Jurkat, Clone E6-1 (cell line): ENCODE data around the gene CCDC85A.

ENCODE experiments used
- DNase-seq: peaks from one replicate; pipeline ENCODE4 v3.0.0-alpha.2; 2011; ENCODE audit warnings: low read depth, low spot score
- H3K4me3 ChIP-seq: 2 replicates; pipeline ENCODE4 v1.5.1; 2011; ENCODE audit warnings: mild to moderate bottlenecking, low read length, control low read depth, moderate library complexity

Gene CCDC85A

DNA sequence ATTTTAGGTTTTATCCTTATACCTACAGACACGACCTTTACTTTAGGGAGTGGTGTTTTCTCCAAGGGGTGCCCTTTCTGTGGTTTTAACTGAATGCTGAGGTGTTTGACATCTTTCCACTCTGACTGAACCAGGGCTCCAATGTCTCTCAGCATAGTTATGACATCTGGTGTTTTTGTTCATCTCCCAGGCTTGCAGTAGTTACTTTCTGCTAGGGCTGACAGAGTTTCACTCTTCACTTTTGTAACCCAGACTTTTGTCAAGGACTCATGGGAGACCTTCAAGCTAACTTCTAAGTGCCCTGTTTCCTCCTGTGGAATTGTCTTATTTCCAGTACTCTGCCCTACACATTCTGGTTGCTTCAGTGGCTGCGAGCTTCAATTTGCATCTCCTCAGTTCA lies 103.1 kb downstream of the CCDC85A start:
- H3K4me3 ChIP-seq = no peak overlapping the region
- no peak for DNase-seq

DNA sequence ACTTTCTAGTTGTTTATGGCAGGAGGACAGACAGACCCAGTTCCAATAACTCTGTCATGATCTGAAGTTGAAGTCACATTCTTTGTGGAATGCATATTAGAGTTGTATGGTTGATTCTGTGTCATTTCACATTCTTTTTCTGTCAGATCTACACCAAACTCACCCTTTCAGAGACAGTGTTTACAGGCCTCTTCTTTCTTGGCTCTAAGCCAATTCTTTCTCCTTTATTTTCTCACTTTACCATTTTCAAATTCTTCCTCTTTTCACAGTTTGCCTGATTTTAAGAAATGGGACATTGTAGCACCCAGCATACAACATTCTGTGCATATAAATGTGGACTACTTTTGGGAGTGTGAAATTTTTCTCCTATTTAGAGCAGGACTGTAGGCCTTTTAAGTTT lies 103.7 kb downstream of the CCDC85A start:
- no peak overlapping the region for H3K4me3 ChIP-seq
- no peak for DNase-seq

DNA sequence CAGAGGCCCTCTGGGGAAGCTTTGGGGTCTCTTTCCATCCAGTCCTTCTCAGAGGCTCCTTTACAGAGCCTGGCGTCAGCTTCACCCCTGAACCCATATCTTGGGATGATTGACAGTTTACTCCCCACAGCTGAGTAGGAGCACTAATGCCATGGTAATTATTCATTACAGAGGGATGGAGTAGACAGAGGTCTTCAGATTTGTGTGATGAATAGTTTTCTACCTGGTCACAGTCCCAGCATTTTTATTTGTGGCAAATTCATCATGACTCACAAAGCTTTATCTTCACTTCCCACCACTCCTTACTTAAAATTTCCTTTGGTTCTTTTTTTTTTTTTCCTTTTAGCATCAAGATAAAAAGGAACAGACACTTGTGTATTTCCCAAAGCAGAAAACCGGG lies 104.2 kb downstream of the CCDC85A start:
- no peak for DNase-seq
- no peak overlapping the region for H3K4me3 ChIP-seq

DNA sequence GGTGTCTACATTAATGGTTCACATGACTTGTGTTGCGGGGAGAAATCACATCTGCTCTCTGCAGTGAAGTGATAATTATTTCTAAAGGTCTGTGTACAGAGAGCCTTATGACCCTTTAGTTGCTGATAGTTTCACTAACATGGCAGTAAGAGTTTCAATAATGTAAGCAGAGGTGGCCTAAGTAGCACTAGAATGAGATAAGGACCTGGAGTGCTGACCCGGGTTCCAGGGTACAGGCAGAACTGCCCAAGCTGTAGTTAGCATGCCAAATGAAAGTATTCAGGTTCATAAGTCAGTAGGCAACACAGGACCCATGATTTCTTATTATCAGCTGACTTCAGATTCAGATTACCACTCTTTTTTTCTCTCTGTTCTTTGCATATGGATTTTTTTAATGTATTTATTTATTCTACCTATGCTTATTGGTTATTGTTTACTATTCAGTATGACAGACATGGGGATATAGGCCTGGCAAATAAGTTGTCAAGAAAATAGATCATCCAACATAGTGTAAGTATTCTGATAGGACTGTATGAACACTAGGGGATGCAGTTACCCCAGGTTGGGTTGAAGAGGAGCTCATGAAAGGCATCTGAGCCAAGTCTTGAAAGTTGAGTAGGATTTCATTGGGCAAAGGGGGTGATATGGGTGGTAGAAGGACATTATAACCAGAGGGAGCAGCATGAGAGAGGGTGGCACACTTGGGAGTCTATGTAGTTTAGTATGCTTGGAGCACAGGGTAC lies 105.2 kb downstream of the CCDC85A start:
- H3K4me3 ChIP-seq = no peak overlapping the region
- no peak for DNase-seq

DNA sequence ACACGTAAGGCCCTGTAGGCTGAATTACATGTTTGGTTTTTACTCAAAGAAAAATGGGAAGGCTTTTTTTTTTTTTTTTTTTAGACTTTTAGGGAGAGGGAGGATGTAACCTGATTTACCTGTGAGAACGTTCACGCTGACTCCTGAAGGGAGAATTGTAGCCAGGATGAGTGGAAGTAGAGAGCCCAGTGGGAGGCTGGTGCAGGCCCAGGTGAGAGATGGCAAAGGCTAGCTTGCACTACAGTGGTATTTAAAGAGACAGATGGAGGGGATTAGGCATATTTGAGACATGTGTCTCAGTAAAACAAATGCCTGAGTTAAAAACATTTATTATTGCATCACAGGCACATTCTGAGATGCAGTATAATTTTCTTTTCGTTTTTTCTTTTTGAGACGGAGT lies 107.9 kb downstream of the CCDC85A start:
- no peak for DNase-seq
- no peak overlapping the region for H3K4me3 ChIP-seq

DNA sequence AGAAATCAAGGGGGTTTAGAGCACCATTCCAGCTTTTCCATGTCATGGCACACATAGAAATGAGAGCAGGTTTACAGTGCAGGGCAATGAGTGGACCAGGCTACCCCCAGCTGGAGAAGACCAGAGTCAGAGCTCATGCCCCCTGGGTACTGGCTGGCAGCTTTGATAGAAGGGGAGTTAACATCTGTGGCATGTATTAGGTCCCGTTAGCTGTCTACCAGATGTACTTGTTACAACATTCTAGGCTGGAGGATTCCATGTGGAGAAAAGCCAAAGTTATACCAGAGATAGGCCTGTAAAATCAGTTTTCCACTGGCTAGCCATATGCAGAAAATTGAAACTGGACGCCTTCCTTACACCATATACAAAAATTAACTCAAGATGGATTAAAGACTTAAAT lies 109.2 kb downstream of the CCDC85A start:
- DNase-seq = no peak
- no peak overlapping the region for H3K4me3 ChIP-seq

DNA sequence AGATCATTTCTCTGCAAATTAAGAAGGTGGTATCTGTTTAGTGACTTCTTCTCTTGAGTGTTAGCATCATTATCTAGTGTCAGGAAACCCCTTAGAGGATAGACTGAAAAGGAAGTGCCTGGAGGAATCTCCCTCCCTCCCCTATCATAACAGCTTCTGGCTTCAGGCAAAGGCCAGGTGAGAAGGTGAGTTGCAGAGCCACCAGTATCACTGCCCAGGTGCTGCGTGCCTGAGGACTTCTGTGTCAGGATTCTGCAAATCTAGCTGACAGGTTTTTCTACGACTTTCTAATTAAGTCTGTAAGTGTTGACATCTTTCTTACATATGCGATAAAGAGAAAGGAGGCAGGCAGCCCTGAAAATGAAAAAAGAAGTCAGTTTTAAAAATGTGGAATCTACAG lies 111.9 kb downstream of the CCDC85A start:
- no peak overlapping the region for H3K4me3 ChIP-seq
- no peak for DNase-seq

DNA sequence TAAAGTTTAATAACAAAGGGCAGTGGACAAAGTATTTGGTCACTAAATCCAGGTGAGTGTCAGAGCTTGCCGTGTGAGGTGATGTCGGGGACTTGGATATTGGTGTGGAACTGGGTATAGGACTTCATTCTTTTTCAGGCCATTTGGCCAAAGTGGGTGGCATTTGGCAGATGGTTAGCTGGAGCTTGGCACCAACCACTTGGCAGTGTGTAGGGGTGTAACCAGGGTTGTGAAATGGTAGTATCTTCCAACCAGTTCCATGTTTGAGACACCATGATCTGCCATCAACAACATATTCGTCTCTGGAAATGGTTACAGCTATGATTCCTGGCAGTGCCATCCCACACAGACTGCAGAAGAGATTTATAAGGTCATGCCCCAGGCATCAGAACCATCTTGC lies 113.9 kb downstream of the CCDC85A start:
- DNase-seq = no peak
- H3K4me3 ChIP-seq = no peak overlapping the region

DNA sequence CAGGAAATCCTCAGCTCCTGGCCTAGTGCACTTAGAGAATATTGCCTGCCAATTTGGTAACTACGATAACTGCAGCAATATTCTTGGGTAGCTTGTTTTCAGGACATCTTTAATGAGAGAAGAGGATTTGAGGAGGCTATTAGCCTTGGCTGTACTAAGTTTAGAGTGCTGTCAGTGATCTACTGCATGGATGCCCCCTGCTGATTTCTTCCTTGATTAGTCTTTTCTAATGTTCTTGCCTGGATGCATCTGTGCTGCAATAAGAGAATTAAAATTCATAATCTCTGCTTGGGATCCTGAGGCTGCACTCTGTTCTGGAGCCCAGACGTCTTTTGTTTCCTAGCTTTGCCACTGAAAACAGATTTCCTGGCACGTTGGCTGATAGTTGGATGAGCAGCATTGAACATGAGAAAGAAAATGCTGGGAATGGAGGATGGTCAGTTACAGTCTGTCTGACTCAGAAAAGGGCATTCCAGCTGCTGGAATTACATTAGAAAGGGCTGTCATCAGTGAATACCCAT lies 115.4 kb downstream of the CCDC85A start:
- no peak for DNase-seq

DNA sequence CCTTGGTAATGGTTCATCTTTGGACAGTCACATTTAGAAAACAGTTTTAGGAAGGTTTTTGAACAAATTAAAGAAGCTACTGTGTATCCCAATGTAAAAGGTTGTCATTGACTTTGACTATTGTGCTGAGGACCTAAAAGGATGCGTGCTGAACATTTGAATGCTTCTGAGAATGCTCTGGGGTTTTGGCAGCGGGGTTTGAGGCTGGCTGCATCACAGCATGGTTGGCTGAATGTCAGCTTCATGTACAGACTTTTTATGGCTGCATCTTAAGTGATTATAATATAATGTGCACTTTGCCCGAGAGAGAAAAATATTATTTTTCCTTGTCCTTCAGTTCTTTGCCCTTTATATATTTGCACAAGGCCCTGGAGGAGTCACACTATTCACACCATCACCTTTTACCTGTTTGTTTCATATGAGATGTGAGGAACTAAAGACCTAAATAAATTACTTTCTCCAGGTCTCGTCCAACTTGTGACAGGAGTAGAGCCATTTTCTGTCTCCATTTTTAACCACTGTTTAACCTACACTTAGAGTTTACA lies 125.9 kb downstream of the CCDC85A start:
- DNase-seq = no peak

More for the DNA sequence above, 115.4 kb downstream of the CCDC85A start:
- H3K4me3 ChIP-seq = no peak overlapping the region

DNA sequence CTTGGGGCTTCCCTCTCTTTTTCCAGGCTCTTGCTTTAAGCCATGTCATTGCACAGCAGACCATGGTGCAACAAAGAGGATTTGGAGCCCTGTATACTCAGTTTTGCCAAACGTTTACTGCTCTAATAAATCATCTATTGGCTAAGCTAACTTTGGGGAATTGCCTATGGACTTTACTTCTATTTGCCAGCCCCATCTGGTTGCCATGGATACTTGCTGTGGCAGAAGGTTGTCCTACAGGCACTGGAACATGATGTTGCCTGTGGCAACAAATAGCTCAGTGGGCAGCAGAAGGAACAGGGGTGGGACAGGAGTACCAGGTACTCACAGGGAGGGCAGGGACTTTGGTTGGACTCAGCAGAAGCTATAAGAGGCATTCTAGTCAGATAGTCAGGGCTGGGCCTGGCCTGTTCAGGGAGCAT lies 129.7 kb downstream of the CCDC85A start:
- no peak for DNase-seq
- H3K4me3 ChIP-seq = no peak overlapping the region

More for the DNA sequence above, 125.9 kb downstream of the CCDC85A start:
- H3K4me3 ChIP-seq = no peak overlapping the region

DNA sequence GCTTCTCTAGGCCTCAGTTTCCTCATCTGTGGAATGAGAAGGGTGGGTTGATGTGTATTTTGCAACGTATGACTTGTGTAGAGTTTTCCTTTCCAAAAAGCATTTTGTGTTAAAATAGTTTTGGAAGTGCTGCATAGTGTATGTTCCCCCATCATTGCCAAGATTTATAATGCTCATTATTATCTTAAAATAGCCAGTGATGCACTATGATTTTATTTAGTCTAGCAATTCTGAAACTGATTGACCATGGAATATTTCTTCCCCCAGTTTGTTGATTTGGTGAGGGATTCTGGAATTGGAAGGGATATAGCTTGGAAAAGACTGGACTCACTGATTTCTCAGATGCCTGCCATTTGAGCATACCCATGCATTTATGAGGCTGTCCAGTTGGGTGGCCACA lies 130.6 kb downstream of the CCDC85A start:
- DNase-seq = no peak
- no peak overlapping the region for H3K4me3 ChIP-seq

DNA sequence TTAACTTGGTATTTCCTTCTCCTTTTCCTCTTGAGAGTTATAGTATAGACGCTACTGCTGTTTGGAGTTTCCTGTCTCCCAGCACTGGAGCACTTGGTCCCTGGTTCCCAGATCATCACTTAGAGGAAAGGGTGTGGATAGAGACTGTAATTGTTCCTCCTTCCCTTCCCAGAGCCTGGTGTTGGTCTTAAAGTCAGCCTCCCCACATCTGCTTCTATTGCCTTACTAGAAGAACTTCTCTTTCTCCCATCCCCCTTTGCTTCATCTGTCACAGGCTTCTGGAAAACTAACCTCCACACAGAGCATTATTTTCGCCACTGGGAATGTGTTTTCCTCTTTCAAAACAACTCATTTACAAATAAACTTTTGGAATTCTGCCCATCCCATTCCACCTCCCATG lies 131.0 kb downstream of the CCDC85A start:
- H3K4me3 ChIP-seq = no peak overlapping the region
- no peak for DNase-seq

DNA sequence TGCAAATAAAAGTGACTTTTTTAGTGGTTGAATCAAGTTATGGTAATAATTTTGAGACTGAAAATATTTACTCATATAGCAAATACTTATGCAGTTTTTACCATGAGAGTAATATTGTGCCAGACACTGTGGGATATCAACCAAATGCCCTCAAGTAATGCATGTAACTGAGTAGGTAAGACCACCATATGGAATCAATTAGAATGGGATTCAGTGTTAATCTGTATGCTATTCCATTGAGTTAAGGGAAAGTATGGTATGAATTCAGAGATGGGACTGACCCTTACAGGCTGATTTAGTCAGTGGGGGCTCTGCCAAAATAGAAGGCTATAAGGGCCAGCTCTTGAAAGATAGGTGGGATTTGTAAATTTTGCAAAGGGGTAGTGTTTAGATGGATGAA lies 131.6 kb downstream of the CCDC85A start:
- H3K4me3 ChIP-seq = no peak overlapping the region
- DNase-seq = no peak

DNA sequence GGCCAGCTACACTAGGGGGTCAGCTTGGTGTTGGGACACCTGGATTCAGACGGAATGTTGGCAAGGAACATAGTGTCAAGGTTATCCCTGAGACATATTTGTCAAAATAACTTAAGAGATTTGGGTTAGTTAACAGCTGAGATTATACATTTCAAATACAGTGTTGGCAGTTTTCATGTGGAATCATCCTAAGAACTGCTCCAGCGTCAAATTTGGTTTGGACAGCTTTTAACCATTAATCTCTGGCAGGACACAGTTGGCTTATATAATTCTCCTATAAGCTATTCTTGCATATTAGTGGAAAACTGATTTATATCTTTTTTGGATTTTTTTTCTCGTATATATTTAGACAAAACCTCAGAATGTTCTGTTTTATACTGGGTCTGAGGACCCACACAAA lies 132.2 kb downstream of the CCDC85A start:
- H3K4me3 ChIP-seq = no peak overlapping the region
- DNase-seq = no peak

DNA sequence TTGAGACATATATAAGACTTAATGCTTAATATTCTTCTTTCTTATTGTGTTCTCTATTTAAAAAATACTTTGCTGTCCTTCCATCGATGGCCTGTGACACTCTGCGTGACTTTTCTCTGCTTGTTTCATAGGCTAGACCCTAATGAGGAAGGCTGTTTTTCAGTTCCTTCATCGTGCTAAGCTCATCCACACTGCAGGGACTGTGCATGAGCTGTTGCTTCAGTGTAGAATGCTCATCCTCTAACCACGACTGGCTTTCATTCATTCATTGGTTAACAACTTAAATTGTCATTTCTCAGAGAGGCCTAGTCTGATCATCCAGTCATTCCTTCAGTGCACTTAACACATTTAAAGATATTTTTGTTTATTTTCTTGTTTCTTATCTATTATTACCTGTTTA lies 134.4 kb downstream of the CCDC85A start:
- no peak overlapping the region for H3K4me3 ChIP-seq
- DNase-seq = no peak

DNA sequence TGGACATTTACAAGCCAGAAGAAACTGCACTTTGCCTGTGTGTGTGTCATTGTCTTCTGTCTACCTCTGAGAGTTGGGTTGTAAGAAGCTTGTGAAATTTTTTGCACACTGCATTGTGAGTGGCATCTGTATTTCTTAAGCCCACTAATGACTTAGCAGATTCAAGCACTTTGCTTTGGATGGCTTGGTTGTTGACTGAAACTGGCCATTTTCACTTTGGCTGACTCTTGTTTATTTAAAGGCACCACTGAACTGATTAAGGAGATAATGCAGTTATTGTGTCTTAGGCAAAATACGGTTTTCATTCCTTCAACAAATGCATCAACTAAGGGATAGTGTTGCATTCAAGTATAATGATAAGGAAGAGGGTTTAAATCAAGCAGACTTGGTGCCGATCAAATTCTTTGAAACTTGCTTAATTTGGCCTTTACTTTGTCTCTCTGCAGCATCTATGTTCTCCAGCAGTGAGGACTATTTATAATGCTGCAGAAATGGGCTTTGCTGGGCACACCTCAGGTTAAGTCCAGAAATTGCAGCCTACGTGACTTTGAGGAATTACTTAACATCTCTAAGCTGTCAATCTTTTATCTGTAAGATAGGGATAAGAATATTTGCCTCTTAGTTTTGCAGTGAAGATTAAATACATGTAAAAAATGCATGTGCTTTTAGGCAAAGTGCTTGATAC lies 142.0 kb downstream of the CCDC85A start:
- DNase-seq = no peak
- no peak overlapping the region for H3K4me3 ChIP-seq

DNA sequence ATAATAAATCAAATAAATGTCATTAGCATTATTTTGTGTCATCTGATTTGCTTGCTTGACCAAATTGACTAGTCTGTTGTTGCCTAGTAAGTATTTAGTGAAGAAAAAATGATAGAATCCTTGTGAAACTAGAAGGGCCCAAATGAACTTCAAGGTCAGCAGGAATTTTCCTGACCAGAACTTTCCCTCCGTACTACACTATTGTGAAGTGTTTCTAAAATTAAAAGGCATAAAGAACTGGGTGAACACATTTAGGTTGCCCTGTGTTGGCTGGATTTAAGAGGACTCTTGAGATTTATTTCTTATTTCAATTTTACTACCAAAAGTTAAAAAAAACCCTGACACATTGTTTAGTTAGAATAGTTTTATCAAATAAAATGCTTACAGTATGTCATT lies 142.6 kb downstream of the CCDC85A start:
- no peak overlapping the region for H3K4me3 ChIP-seq
- no peak for DNase-seq

DNA sequence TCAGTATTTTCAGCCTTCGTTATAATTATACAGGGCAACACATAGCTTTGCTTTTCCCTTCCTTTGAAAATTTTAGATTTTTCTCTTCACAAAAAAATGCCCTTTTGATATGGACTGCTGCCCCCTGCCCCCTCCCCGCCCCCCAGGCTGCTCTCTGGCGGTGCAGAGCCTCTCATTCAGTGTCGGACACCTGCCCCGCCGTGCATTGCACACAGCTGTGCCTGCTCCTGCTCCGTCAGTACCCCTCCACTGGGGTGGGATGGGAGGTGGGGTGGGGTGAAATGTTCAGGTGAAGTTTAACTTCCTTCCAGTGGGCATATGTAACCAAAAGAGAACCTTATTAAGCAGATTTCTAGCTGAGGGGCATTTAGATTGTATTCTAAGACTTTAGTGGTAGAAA lies 148.0 kb downstream of the CCDC85A start:
- no peak overlapping the region for H3K4me3 ChIP-seq
- no peak for DNase-seq

DNA sequence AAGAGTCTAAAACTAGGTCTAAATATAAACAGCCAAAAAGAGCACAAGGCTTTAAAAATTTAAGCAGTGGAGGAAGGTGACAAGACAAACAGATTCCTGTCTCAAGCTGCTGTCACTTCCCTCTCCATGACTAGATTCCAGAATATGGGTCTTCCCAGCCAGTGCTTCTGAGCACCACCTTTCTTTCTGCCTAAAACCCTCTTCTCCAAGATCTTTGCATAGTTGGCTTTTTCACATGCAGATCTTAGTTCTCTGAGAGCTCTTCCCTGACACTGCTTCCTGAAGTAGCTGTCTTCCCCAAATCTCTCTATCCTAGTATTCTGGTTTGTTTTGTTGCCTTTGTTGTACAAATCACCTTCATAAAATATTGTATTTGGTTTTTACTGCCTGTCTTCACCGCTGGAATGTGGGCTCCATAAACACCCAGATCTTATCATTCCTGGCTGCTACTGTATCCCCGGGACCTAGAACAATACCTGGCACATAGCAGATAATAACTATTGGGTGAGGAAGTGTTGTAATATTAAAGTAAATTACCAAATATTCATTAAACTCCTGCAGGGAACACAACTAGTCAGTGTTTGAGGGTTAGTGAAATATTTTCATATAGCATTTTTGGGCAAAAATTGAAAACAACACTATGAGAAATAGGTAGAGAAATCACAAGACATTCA lies 150.2 kb downstream of the CCDC85A start:
- H3K4me3 ChIP-seq = no peak overlapping the region
- no peak for DNase-seq
